Renal pelvis (tissue), 4 donors: ENCODE data around the gene KPTN. TPM values are rescaled to one million over a fixed set of nuclear protein-coding genes. Genes with fewer than 3 reads are reported as not detected.

Source experiments
- DNase-seq: peaks from one replicate; pipeline ENCODE4 v3.0.0-alpha.2; 2013
- polyA plus RNA-seq, 3 donors: library from polyadenylated mRNA; unstranded; fragments of 120-200 nt; gene quantifications; one replicate each; pipeline ENCODE4 v1.2.1, GENCODE V29; 2013; ENCODE audit not compliant: insufficient read length in 3 of 3

KPTN gene
- polyA plus RNA-seq, 3 donors, result 13.8 to 15.9 (median 14.6) TPM

DNA sequence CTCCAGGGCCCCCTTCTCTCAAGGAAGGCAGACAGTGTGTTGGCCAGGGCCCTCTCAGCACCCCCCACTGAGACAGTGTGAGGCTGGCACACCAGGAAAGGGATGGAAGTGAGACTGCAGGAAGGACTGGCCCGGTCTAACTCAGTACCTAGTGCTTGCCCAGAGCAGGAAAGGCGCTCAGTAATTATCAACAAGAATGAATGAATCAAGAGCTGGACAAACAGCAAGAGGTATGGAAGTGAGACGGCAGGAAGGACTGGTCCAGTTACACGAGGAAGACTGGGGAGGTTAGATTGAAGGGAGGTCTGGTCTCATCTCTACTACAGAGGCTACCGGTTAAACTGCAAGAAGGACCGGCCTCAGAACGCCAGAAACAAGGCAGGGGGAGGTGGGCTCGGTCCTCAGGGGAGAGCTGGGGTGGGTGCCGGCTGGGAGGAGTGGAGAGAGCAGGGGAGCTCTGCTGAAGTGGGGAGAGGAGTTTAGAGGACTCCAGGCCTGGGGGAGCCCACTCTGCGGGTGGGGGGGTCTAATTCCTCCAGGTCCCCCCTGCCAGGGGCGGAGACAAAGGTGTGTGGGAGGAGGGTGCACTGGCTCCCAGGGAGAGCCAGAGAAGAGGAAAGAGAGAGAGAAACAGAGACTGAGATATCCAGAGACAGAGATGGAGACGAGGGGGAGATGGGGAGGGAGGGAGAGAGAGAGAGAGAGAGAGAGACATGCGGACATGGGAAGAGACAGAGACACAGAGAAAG, 13.4 kb downstream of the KPTN start:
- no peak for DNase-seq

- DNase-seq, result no peak
Observed at GRCh38 chr19:47469719-47470118, 14.3 kb downstream of the KPTN start.

DNA sequence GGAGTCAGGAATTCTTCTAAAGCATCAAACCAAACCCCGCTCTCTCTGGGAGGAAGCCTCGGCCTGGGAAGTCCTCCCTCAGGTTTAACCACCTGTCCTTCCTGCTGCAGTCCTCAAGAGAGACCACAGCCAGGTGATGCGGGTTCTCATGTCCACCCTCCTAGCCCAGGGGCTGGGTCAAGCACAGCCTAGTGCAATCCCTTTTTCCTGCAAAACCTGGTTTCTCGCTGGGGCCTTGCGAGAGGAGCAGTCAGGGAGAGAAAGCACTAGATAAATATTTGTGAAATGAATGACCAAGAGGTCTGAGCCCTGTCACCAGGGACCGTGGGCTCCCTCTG, 14.7 kb downstream of the KPTN start:
- DNase-seq, result no peak

- DNase-seq, result no peak
Observed at GRCh38 chr19:47467914-47468313, 16.1 kb downstream of the KPTN start.

DNA sequence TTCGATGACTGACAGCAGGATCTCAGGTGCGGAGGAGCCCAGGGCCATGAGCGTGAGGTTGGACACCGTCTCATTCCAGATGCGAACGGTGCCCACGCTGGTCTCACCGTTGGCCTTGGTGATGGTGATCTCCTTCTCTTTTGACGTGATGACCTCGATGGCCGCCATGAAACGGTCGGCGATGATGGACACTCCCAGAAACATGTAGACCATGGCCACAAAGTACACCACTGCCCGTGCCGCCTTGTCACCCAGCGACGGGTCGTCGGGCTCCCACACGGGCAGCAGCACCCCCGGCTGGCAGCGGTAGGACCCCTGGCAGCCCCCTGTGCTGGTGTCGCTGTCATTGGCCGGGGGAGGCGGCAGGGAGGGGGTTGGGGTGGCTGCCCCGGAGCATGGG, 18.1 kb downstream of the KPTN start:
- DNase-seq, result no peak

- DNase-seq, result no peak
Observed at GRCh38 chr19:47464675-47465419, 19.2 kb downstream of the KPTN start.

- no peak for DNase-seq
Observed at GRCh38 chr19:47461876-47462275, 22.1 kb downstream of the KPTN start.

DNA sequence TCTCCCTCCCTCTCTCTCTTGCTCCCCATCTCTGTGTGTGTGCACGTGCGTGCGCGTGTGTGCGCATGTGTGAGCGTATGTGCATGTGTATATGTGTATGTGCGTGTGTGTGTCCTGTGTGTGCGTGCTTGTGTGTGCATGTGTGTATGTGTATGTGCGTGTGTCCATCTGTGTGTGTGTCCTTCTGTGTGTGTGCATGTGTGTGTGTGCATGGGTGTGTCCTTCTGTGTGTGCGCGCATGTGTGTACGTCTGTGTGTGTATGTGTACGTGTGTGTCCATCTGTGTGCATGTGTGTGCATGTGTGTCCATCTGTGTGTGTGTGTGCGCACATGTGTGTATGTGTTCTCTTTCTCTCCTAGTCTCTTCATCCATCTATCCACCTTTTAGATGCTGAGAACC, 24.5 kb downstream of the KPTN start:
- no peak for DNase-seq

GRCh38 chr19:47458672-47459071, 25.3 kb downstream of the KPTN start:
- no peak for DNase-seq

DNA sequence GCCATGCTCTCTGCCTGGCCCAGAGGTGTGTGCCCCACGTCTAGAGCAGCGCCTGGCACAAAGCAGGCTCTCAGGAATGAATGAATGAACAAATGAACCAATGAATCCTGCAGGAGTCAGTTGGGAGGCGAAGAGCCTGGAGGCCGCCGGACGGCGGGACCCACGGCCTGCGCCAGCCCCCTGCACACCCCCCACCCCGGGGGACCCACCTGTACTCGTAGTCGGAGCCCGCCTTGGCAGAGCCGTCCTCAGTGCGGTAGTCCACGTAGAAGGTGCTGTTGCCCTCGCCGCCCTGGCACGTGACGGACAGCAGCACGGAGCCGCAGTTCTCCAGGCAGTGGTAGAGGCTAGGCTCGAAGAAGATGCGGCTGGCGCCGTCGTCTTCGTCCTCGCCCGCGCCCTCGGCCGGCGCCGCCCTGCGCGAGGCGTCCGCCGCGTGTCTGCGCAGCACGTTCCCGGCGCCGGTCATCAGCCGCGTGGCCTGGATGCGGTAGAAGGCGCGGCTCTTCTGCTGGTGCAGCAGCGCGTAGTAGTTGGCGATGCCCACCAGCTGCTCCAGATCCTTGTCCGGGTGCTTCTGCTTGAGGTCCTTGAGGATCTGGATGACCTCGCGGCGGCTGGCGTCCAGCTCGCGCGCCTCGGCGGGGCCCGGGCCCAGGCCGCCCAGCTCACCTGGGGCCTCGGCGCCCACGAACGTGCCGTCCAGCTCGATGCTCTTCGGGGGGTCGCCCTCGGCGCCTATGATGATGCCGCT, 27.1 kb downstream of the KPTN start:
- DNase-seq, result no peak

GRCh38 chr19:47450478-47450877, 33.5 kb downstream of the KPTN start:
- no peak for DNase-seq

DNA sequence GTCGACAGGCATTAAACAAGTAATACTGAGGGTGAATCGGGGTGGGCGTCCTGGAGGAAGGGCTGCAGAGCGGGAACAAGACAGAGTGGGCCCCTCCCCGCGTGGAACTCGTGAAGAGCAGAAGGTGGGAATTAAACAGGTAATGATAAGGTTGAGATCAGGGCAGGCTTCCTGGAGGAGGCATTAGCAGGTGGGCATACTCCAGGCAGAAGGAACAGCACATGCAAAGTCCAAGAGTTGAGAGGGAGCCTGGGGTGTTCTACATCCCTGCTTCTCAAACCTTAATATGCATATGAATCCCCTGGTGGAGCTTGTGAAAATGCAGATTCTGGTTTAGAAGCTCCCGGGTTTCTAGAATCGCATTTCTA, 35.7 kb downstream of the KPTN start:
- DNase-seq, result no peak

DNA sequence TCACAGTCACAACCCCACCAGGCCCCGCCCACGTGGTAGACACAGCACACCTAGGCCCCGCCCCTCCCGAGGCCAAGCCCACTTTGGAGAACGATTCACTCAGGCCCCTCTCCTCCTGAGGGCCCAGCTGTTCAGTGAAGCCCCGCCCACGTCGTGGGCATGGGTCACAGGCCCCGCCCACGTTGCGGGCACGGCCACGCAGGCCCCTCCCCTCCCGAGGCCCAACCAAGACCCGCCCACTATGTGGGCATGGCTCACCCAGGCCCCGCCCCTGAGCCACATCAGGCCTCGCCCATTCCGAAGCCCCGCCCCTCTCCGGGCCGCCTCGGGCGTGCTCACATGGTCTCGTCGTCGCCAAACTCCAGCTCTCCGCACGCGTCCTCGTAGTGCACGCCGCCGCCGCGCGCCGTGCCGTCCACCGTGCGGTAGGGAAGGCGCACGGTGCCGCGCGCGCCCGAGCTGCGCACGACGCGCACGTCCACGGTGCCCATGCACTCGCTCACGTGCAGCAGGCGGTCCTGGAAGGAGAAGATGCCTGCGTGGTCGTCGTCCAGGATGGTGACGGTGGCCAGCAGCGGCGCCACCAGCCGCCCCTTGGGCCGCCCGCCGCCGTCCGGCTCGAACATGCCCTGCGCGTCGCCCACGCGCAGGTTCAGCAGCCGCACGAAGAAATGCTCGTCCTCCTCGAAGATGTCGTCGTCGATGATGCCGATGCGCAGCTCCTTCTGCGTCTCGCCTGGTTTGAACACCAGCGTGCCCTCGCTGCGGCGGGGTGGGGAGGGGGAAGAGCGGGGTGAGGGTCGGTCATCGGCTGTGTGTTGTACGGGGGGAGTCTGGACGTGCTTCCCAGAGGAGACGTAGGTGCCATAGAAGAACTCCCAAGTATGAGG, 36.3 kb downstream of the KPTN start:
- no peak for DNase-seq

- no peak for DNase-seq
Observed at GRCh38 chr19:47446534-47447469, 37.2 kb downstream of the KPTN start.

DNA sequence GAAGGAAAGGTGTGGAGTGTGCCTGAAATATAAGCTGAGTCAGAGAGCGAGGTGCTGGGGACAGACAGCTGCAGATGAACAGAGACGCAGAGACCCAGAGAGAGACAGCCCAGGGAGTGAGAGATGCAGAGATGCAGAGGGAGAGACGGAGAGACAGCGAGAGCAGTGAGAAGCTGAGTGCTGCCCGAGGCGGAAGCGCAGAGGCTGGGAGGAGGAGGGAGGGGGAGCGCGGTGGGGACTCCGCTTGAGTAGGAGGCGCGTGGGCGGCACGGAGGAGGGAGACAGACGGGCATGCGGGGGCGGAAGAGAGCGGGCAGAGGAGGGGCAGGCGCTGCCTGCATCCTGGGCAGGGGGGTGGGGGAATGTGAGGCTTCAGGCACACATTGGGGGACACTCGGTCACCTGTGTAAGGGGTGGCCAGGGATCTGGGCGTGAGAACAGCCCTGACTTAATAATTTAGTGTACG, 38.0 kb downstream of the KPTN start:
- peak; percentile 71 for DNase-seq

GRCh38 chr19:47445527-47445926, 38.5 kb downstream of the KPTN start:
- DNase-seq, result no peak

GRCh38 chr19:47444388-47444821, 39.6 kb downstream of the KPTN start:
- no peak for DNase-seq

DNA sequence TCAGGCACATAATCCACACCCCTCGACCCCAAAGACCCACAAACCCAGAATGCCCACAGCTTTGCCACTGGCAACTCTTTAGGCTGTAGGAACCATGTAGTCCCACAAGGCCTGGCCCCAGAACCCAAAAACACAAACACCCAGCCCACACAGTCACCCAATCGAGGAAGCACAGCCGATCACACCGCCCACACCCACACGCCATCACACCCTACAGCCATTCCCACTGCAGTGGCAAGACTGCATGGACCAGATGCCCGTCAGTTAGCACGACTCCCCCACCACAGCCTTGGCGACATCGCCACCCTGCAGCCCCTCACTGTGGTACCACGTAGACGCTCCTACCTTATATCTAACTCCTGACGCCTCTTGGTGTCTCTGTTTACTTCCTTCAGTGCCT, 40.7 kb downstream of the KPTN start:
- no peak for DNase-seq

- DNase-seq, result no peak
Observed at GRCh38 chr19:47438793-47439220, 45.2 kb downstream of the KPTN start.

DNA sequence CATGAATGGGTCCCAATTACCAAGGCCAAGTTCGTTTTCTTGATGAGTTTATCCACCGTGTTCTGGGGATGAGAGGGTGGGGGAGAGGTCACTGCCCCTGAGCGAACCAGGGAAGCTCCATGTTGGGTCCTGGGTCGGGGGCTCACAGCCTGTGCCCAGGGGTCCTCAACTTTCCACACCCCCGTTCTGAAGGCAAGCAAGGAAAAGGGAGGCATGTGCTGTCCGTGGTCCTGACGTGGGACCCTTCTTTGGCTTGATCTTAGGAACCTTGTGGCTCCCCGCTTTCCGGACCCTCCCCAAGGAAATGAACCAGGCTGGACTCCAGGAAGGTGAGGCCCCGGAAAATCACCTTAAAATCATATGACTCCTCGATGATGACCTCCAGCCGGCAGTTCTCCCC, 46.5 kb downstream of the KPTN start:
- no peak for DNase-seq
